OCI-M1 (cell line): ENCODE results near the gene DMAC2.
"Not testable (repeated sequence)": the region's sequence is repeated elsewhere in the genome, so short reads cannot be mapped to it uniquely, and the experiment has no call there.

Experiments
- DNase-seq: peaks from one replicate; lab custom pipeline; 2025; lab: John Stamatoyannopoulos, UW

The DMAC2 gene

DNA sequence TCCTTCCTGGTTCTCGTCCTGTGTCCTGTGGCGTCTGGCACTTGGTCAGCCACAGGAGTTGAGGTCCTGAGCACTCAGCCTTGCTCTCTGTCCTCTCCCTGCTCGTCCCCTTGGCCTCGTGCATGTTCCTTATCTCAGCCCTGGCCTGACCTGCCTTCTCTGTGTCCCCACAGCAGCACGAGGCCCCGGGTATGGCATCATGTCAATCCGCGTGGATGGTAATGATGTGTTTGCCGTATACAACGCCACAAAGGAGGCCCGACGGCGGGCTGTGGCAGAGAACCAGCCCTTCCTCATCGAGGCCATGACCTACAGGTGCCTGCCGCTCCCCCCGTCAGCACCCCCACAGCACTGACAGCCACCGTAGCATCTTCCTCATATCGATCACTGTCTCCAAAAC, 17.3 kb downstream of the DMAC2 start:
- DNase-seq: no peak

DNA sequence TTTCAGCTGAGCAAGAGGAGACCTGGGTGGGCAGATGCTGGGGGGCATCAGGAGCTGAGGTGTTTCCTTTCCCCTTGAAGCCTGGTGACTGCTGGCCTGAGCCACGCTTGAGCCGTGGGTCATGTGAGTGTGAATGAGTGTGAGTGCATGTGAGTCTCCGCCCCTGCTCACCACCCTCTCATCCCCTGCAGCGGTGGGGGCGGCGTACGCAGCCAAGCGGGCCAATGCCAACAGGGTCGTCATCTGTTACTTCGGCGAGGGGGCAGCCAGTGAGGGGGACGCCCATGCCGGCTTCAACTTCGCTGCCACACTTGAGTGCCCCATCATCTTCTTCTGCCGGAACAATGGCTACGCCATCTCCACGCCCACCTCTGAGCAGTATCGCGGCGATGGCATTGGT, 17.7 kb downstream of the DMAC2 start:
- no peak for DNase-seq

DNA sequence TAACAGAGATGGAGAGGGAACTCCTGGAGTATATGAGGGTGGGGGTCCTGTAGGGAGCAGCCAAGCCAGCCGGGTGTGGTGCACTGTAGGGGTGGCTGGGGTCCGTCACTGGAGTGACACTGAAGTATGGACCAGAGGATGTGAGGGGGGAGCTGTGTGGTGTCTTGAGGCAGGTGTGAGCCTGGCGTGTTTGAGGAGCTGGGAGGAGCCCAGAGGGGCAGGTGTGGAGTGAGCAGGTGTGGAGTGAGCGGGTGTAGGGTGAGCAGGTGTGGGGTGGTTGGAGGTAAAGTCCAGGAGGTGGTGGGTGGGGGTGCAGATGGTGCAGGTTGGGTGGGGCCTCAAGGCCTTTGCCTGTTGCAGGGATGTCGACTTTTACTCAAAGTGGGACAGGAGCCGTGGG, 18.4 kb downstream of the DMAC2 start:
- no peak for DNase-seq

- peak; percentile 78 for DNase-seq
Measured at GRCh38 chr19:41420101-41420880, 19.4 kb downstream of the DMAC2 start.

DNA sequence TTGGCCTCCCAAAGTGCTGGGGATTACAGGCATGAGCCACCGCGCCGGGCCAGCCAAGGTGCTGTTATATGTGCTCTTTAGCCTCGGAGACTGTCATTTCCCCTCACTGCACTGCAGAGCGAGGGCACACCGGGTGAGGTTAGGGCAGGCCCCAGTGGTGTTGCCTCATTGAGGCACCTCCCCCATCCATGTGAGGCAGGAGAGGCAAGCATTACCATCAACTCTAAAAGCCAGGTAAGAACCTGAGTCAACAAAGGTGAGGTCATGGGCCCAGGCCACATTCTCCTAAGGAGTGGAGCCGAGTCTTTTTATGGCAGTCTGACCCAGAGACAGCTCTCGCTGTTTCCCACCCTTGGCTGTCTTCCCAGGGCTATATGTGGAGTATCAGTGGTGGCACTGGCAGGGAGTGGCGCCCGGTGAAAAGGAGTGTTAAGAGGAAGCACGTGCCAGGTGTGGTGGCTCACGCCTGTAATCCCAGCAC, 23.5 kb downstream of the DMAC2 start:
- no peak for DNase-seq

- DNase-seq: no peak
Measured at GRCh38 chr19:41415154-41415571, 24.5 kb downstream of the DMAC2 start.

GRCh38 chr19:41414461-41414860, 25.3 kb downstream of the DMAC2 start:
- no peak for DNase-seq

DNA sequence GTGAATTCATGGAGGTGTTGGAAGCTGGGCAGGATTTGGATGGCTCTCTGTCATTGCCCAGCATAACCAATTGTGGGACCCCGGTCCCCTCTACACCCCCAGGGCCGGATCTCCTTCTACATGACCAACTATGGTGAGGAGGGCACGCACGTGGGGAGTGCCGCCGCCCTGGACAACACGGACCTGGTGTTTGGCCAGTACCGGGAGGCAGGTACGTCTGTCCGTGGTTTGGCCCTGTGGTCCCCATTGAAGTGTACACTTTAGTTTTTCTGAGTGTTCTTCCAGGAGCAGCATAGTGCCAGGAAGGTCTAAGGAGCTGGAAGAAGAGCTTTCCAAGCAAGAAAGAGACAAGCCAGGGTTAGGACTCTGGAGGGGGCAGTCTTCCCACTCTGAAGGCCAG, 25.8 kb downstream of the DMAC2 start:
- DNase-seq: no peak

DNA sequence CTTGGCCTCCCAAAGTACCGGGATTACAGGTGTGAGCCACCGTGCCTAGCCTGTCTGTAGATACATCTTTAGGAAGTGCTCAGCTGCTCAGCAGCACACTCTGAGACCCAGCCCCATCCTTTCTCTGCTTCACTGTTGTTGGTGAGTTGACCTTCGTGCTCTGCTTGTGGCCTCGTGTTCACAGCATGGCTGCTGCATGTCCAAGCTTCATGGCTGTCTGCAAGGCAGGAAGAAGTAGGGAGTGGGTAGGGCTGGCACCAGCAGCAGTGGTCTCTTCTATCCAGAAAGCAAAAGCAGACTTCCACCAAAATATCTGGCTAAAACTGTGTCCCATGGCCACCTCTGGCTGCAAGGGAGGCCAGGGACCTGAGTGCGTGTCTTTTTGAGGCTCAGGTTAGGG, 26.8 kb downstream of the DMAC2 start:
- no peak for DNase-seq

DNA sequence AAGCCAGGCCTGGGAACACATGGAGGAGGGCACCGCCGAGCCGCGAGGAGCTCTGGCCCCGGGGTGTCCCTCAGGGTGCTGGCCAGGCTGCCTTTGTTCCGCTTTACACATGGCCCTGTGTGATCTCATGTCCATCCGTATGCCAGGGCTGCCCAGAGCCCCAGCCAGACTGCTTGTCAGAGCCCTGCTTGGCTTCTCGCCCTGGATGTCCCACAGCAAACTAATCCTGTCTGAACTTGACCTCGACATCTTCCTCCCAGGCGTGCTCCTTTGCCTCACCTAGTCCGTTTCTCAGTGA, 27.8 kb downstream of the DMAC2 start:
- DNase-seq: no peak

DNA sequence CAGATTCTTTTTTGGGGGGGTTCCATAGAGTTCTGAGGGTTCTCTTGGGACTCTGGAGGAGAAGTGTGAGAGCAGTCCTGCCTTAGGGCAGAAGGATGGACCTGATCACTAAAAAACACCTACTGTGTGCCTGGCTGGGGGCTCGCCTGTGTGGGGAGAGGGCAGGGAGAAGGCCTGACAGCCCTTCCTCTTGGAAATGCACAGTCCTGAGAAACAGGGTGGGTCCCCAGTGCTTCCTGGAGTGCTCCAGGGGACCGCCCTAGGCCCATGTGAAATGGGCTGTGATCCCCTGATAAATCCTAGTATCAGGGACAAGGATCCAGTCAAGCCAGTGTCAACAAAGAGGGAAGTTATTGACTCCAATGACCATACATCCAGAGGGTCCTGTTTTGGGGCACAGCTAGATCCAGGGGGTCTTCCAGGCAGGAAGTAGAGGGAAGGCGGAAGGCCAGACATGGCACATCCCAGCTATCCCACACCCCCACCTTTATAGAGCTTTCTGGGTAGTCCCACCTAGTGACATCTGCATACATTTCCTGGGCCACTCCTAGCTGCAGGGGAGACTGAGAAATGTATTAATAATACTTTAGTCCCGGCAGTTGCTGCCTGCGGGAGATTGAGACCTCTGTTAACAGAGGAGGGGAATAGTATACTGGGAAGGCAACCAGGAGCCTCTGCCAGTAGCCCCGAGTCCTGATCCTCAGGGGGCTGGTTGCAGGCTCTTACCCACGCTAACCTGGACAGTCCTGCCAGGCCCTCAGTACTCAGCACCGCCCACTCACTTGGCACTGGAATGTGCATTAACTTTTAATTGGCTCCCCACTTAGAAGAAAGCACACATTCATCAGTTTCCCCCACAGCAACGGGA, 28.4 kb downstream of the DMAC2 start:
- no peak for DNase-seq

- DNase-seq: no peak
Measured at GRCh38 chr19:41410336-41411054, 29.2 kb downstream of the DMAC2 start.

DNA sequence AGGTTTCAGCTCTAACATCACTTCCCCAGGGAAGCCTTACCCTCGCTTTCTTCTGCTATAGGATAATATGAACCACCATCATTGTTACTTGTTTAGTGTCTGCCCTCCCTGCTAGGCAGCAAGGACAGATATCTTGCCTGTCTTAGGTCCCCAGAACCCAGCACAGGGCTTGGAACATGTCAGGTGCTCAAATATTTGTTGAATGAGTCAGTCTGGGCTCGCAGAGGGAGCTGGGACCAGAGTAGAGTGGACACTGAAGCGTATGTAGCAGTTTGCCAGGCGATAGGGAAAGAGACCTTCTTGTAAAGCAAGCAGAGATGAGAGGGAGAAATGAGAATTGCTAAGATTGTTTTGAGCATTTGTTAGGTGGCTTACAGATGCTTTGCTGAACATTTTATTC, 30.4 kb downstream of the DMAC2 start:
- no peak for DNase-seq

DNA sequence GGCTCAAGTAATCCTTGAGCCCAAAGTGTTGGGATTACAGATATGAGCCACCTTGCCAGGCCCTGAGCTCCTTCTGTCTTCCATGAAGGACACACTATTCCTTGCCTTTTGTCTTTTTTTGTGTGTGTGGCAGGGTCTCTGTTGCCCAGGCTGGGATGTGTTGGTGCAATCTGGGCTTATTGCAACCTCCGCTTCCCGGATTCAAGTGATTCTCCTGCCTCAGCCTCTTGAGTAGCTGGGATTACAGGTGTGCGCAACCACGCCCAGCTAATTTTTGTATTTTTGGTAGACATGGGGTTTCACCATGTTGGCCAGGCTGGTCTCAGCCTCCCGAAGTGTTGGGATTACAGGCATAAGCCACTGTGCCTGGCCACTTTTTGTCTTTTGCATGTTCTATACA, 30.9 kb downstream of the DMAC2 start:
- DNase-seq: not testable (repeated sequence)

DNA sequence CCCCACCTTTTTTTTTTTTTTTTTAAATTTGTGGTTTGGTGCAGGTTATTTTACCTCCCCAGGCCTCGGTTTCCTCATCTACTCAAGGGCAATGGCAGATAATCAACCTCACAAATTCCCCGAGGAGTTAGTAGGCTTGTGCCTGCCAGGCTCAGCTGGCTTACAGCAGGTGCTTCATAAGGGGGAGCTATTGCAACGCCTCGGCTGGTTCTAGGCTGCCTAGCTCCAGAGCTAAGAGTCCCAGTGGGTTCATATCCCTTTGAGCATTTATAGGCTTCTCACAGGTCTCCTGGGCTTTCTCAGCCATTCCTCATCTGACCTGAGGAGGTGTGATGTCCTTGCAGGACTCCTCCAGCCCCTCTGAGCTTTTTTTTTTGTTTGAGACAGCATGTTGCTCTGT, 31.5 kb downstream of the DMAC2 start:
- DNase-seq: peak; percentile 16

GRCh38 chr19:41407271-41407670, 32.4 kb downstream of the DMAC2 start:
- DNase-seq: no peak

DNA sequence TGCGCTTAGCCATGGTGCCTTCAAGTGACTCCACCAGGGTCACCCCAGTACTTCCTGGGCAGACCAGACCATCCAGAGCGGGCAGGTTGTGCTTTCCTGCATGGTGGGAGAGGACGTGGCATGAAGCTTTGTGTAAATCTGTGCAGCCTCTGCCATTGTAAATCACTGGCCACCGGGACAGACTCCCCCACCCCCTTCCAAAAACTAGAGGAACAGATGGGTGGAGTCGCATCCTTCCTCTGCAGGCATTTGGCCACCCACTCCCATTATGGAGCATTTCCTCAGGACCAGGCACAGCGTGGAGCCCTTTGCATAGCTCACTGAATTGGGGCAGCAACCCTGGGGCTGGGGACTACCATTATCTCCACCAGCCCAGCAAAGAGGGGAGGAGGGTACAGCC, 33.9 kb downstream of the DMAC2 start:
- no peak for DNase-seq

DNA sequence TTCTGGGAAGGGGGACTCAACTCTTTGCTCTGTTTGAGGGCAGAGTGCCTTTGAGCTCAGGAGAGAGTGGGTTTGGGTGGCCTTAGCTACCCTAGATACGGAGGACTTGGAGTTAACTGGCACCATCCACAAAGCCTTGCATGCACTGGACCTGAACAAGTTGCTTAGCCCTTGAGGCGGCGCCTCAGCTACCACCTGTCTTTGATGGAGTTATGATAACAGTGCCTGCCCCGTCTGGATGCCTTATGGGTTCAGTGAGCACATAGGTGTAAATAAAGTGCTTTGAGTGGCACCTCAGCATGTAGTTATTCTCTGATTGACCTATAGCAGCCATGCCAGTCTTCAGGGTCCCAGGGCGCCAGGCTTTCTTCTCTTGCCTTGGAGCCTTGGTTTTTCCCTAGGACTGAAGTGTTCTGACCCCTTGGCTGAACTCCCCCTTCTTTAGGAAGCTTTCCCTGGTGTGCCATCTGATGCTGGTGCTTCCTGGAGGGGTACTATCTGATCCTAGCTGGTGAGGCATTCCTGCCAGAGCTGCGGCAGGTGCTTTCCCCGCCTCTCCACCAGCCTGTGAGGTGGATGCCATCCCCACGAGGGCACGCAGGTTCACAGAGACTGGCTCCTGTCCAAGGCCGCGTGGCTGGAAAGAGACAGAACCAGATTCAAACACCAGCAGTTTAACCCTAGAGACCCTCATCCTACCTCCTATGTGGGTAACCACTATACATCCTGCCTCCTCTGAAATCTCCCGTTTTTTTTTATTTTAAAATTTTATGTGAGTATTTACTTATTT, 36.3 kb downstream of the DMAC2 start:
- no peak for DNase-seq

- DNase-seq: no peak
Measured at GRCh38 chr19:41402010-41402409, 37.7 kb downstream of the DMAC2 start.

GRCh38 chr19:41401483-41401882, 38.2 kb downstream of the DMAC2 start:
- DNase-seq: no peak

DNA sequence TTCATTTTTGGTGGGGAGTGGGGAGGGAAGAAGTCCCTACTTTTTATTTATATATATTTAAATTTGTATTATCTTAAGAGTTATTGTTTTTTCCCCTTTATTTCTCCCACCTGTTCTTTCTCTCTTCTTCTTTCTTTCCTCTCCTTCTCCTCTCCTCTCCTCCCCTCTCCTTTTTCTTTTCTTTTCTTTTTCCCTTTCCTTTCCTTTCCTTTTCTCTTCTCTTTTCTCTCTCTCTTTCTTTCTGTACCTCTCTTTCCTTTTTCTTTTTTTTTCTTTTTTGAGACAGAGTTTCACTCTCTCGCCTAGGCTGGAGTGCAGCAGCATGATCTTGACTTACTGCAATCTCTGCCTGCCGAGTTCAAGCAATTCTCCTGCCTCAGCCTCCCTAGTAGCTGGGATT, 40.2 kb downstream of the DMAC2 start:
- no peak for DNase-seq

GRCh38 chr19:41399091-41399490, 40.6 kb downstream of the DMAC2 start:
- no peak for DNase-seq
